H9 (cell line): ENCODE measurements around the gene GPR155. TPM values are rescaled to one million over a fixed set of nuclear protein-coding genes. Genes with fewer than 3 reads are reported as not detected.

ENCODE experiments used
- DNase-seq: peaks from one replicate; pipeline ENCODE4 v3.0.0-alpha.2; 2017
- H2AFZ ChIP-seq: one replicate; pipeline ENCODE4 v1.6.1; 2013; ENCODE audit warnings: mild to moderate bottlenecking, low read length, control low read depth, moderate library complexity
- H2AK5ac ChIP-seq: 2 replicates; pipeline ENCODE4 v1.6.1; 2013; ENCODE audit warnings: low read length, control low read depth, mixed read lengths; ENCODE audit not compliant: insufficient read length
- H2BK120ac ChIP-seq: one replicate; pipeline ENCODE4 v1.6.1; 2013; ENCODE audit warnings: low read depth, mild to moderate bottlenecking, low read length, control low read depth, inconsistent platforms; ENCODE audit not compliant: poor library complexity, severe bottlenecking
- H2BK12ac ChIP-seq: 2 replicates; pipeline ENCODE4 v1.6.1; 2013; ENCODE audit warnings: low read length, control low read depth, mixed read lengths, low read depth; ENCODE audit not compliant: insufficient read length
- H2BK15ac ChIP-seq: 2 replicates; pipeline ENCODE4 v1.6.1; 2013; ENCODE audit warnings: low read depth, low read length, control low read depth
- H2BK20ac ChIP-seq: one replicate; pipeline ENCODE4 v1.6.1; 2013; ENCODE audit warnings: low read depth, mild to moderate bottlenecking, low read length, control low read depth, inconsistent platforms; ENCODE audit not compliant: poor library complexity, severe bottlenecking
- H2BK5ac ChIP-seq: 2 replicates; pipeline ENCODE4 v1.6.1; 2013; ENCODE audit warnings: low read length, control low read depth, mixed read lengths; ENCODE audit not compliant: insufficient read length
- H3K14ac ChIP-seq: 2 replicates; pipeline ENCODE4 v1.6.1; 2013; ENCODE audit warnings: low read length, control low read depth; ENCODE audit not compliant: insufficient read depth
- H3K18ac ChIP-seq: 2 replicates; pipeline ENCODE4 v1.6.1; 2013; ENCODE audit warnings: low read depth, mild to moderate bottlenecking, mixed read lengths, low read length, control low read depth; ENCODE audit not compliant: insufficient read length
- H3K23ac ChIP-seq: 2 replicates; pipeline ENCODE4 v1.6.1; 2013; ENCODE audit warnings: low read length, control low read depth, mixed read lengths, low read depth; ENCODE audit not compliant: insufficient read length
- H3K23me2 ChIP-seq: 2 replicates; pipeline ENCODE4 v1.6.1; 2013; ENCODE audit warnings: low read depth, mild to moderate bottlenecking, mixed read lengths, low read length, control low read depth; ENCODE audit not compliant: insufficient read length, poor library complexity, severe bottlenecking
- H3K27ac ChIP-seq: 2 replicates; pipeline ENCODE4 v1.5.1; 2013; ENCODE audit warnings: low read length, control low read depth, mixed read lengths, low read depth; ENCODE audit not compliant: insufficient read length
- H3K27me3 ChIP-seq: 2 replicates; pipeline ENCODE4 v1.6.1; 2013; ENCODE audit warnings: low read length, control low read depth, inconsistent platforms; ENCODE audit not compliant: insufficient read depth
- H3K4ac ChIP-seq: 2 replicates; pipeline ENCODE4 v1.6.1; 2013; ENCODE audit warnings: low read depth, mild to moderate bottlenecking, control low read depth, inconsistent platforms, low read length, moderate library complexity
- H3K4me1 ChIP-seq: 2 replicates; pipeline ENCODE4 v1.6.1; 2013; ENCODE audit warnings: low read length, control low read depth, inconsistent platforms; ENCODE audit not compliant: insufficient read depth
- H3K4me2 ChIP-seq: 2 replicates; pipeline ENCODE4 v1.6.1; 2013; ENCODE audit warnings: low read length, control low read depth, mixed read lengths; ENCODE audit not compliant: insufficient read length, insufficient read depth
- H3K56ac ChIP-seq: 2 replicates; pipeline ENCODE4 v1.6.1; 2013; ENCODE audit warnings: low read depth, mild to moderate bottlenecking, mixed read lengths, low read length, control low read depth; ENCODE audit not compliant: insufficient read length
- H3K79me1 ChIP-seq: 2 replicates; pipeline ENCODE4 v1.6.1; 2013; ENCODE audit warnings: low read depth, mild to moderate bottlenecking, moderate library complexity, low read length, control low read depth, inconsistent platforms; ENCODE audit not compliant: insufficient read depth, poor library complexity, severe bottlenecking
- H3K79me2 ChIP-seq: 2 replicates; pipeline ENCODE4 v1.6.1; 2013; ENCODE audit warnings: low read length, control low read depth, inconsistent platforms; ENCODE audit not compliant: insufficient read depth
- H3K9ac ChIP-seq: 2 replicates; pipeline ENCODE4 v1.6.1; 2013; ENCODE audit warnings: low read length, control low read depth, mixed read lengths; ENCODE audit not compliant: insufficient read length; ENCODE audit errors: extremely low read depth
- H3K9me3 ChIP-seq: one replicate; pipeline ENCODE4 v1.6.1; 2013; ENCODE audit warnings: low read depth, low read length, inconsistent platforms; ENCODE audit not compliant: control insufficient read depth
- H3T11ph ChIP-seq: one replicate; pipeline ENCODE4 v1.6.1; 2013; ENCODE audit warnings: mild to moderate bottlenecking, low read length, control low read depth, inconsistent platforms
- H4K20me1 ChIP-seq: one replicate; pipeline ENCODE4 v1.6.1; 2013; ENCODE audit not compliant: control insufficient read depth, insufficient read length, insufficient read depth
- H4K5ac ChIP-seq: 2 replicates; pipeline ENCODE4 v1.6.1; 2013; ENCODE audit warnings: low read depth, mild to moderate bottlenecking, mixed read lengths, low read length, control low read depth; ENCODE audit not compliant: insufficient read length
- H4K8ac ChIP-seq: replicated peaks from 2 replicates; pipeline ENCODE4 v1.6.1; 2013; ENCODE audit warnings: low read length, control low read depth, mixed read lengths, low read depth; ENCODE audit not compliant: insufficient read length
- H4K91ac ChIP-seq: 2 replicates; pipeline ENCODE4 v1.6.1; 2013; ENCODE audit warnings: low read depth, mild to moderate bottlenecking, moderate library complexity, mixed read lengths, low read length, control low read depth; ENCODE audit not compliant: insufficient read length
- H3K27ac Mint-ChIP-seq, 3 experiments: 2 replicates in 2 of 3; 3 replicates in 1 of 3; pipeline ENCODE4 v1.8.0; 2020 to 2021; ENCODE audit warnings: mixed read lengths in 3 of 3, mild to moderate bottlenecking in 1 of 3, moderate library complexity in 1 of 3
- H3K27me3 Mint-ChIP-seq: 2 replicates; pipeline ENCODE4 v1.8.0; 2021; ENCODE audit warnings: low read depth, mild to moderate bottlenecking, moderate library complexity, mixed read lengths
- H3K36me3 Mint-ChIP-seq, 3 experiments: 2 replicates in 2 of 3; 3 replicates in 1 of 3; pipeline ENCODE4 v1.8.0; 2020 to 2021; ENCODE audit warnings: low read depth in 3 of 3, mixed read lengths in 3 of 3; ENCODE audit not compliant: insufficient read depth in 1 of 3
- H3K4me1 Mint-ChIP-seq, 2 experiments: 2 replicates each; pipeline ENCODE4 v1.8.0; 2020; ENCODE audit warnings: mixed read lengths in 2 of 2
- H3K4me3 Mint-ChIP-seq, 2 experiments: 2 replicates in 1 of 2; 3 replicates in 1 of 2; pipeline ENCODE4 v1.8.0; 2020 to 2021; ENCODE audit warnings: mild to moderate bottlenecking in 2 of 2, mixed read lengths in 2 of 2, moderate library complexity in 1 of 2
- H3K9me3 Mint-ChIP-seq, 2 experiments: 2 replicates in 1 of 2; 3 replicates in 1 of 2; pipeline ENCODE4 v1.8.0; 2020; ENCODE audit warnings: mild to moderate bottlenecking in 2 of 2, mixed read lengths in 2 of 2, moderate library complexity in 1 of 2
- WGBS: extraction: QIAGEN DNeasy Blood & Tissue Kit; methylation state at CpG from one replicate; pipeline ENCODE4 v1.1.7; 2013; ENCODE audit warnings: missing lambda C conversion rate, low lambda C conversion rate, mixed read lengths; ENCODE audit not compliant: insufficient read length; ENCODE audit errors: extremely low coverage; 5-methylcytosine and 5-hydroxymethylcytosine counted together
- total RNA-seq: library from RNA; stranded (reverse); gene quantifications from 2 replicates; pipeline ENCODE4 v1.2.1, GENCODE V29; 2021
- TF ChIP-seq, protein P1 (sequence below): fragments of 200-600 bp; sonication (generic); conservative IDR thresholded peaks from 3 replicates; pipeline ENCODE4 v1.8.0; 2021; ENCODE audit warnings: antibody characterized with exemption, mild to moderate bottlenecking

Gene GPR155
- total RNA-seq, 1 experiment from 2014 or later, result 0.35 TPM

DNA sequence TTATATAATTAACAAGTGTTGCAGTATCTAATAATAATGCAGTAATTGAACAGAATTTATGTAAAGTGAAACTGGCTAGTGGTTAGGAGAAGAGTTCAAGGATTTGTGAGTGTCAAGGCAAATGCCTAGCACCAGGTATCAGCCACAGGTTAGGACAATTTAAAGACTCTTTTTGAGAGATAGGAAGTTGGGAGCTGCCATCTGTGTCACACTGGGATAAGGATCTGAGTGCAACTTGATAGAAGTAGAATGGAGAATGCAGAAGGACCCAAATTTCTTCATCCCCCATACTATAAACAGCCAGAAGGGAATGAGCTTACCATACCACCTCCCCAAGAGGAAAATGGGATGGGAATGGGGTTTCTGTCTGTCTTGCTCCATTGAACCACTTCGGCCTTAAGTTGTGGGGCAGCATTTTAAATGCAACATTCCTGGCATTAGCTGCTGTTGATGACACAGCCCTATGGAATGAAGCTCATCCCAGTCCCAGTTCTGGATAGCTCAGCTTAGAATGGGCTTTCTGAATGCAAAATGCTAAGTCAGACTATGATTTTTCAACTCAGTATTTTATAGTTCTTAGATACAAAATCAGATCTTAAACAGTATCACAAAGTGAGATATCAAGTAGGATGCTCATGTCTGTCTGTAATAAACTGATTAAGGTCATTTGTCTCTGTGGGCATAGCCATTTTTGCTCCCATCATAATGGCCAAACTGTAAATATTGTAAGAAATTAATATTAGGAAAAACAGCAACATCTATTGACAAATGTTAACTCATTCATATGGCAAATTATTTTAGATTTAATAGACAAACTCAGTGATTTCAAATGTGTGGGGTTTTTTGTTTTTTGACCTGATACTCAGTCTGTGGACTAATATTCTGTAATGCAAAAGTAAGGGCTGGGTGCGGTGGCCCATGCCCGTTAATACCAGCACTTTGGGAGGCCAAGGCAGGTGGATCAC is 44.0 kb downstream of the GPR155 start:
- Histone ChIP-seq H4K8ac (no peak overlapping the region), H4K5ac (no peak overlapping the region), H3K4ac (no peak overlapping the region), H2AFZ (no peak overlapping the region), H3K79me1 (no peaks in the 10 kb centered on the region), H3K4me2 (no peak overlapping the region), H2BK5ac (no peak overlapping the region), H3K79me2 (no peaks in the 10 kb centered on the region), H3K27ac (no peak overlapping the region), H2BK12ac (no peak overlapping the region), H4K91ac (no peak overlapping the region), H2BK120ac (no peak overlapping the region), H4K20me1 (no peaks in the 10 kb centered on the region), H2AK5ac (no peak overlapping the region), H3K4me1 (no peaks in the 10 kb centered on the region; the same call in 1 of the 2 replicates), H2BK20ac (no peak overlapping the region), H3K56ac (no peak overlapping the region), H3K18ac (no peak overlapping the region), H3K27me3 (no peaks in the 10 kb centered on the region), H3K23ac (no peak overlapping the region), H3T11ph (no peak overlapping the region), H2BK15ac (no peak overlapping the region), H3K9ac (no peak overlapping the region), H3K23me2 (no peaks in the 10 kb centered on the region), H3K9me3 (no peaks in the 10 kb centered on the region), H3K14ac (no peak overlapping the region)
- no CpG with 5 or more reads among the region's 3 CpGs for WGBS
- peak overlapping the region in 2 of 3 experiments; percentile 9 to 62; a peak in 4 of 7 replicates for H3K27ac Mint-ChIP-seq
- peaks cover 14 to 20% of the 10 kb centered on the region in 2 experiments for H3K4me1 Mint-ChIP-seq
- no peak overlapping the region for H3K4me3 Mint-ChIP-seq
- DNase-seq, result no peak
- H3K27me3 Mint-ChIP-seq, result no peaks in the 10 kb centered on the region
- peaks cover 0 to 2% of the 10 kb centered on the region in 2 experiments; a peak in 1 of 5 replicates for H3K9me3 Mint-ChIP-seq
- TF ChIP-seq, protein P1, sequence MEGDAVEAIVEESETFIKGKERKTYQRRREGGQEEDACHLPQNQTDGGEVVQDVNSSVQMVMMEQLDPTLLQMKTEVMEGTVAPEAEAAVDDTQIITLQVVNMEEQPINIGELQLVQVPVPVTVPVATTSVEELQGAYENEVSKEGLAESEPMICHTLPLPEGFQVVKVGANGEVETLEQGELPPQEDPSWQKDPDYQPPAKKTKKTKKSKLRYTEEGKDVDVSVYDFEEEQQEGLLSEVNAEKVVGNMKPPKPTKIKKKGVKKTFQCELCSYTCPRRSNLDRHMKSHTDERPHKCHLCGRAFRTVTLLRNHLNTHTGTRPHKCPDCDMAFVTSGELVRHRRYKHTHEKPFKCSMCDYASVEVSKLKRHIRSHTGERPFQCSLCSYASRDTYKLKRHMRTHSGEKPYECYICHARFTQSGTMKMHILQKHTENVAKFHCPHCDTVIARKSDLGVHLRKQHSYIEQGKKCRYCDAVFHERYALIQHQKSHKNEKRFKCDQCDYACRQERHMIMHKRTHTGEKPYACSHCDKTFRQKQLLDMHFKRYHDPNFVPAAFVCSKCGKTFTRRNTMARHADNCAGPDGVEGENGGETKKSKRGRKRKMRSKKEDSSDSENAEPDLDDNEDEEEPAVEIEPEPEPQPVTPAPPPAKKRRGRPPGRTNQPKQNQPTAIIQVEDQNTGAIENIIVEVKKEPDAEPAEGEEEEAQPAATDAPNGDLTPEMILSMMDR, result no peak
- H3K36me3 Mint-ChIP-seq, result no peaks in the 10 kb centered on the region
